HepG2 (cell line): Measurements from ENCODE around the gene ZMIZ1. TPM values are rescaled to one million over a fixed set of nuclear protein-coding genes. Genes with fewer than 3 reads are reported as not detected.

Source experiments
- CCAR2 ChIP-seq: fragments of 200-400 bp; formaldehyde crosslinking; optimal IDR thresholded peaks from 2 replicates; pipeline ENCODE3; 2018; ENCODE audit warnings: low read depth, mild to moderate bottlenecking, low read length, moderate library complexity
- ELF3 ChIP-seq: IDR thresholded peaks from 2 replicates; pipeline ENCODE4 v1.6.1; 2016; ENCODE audit warnings: missing genetic modification reagents, missing compliant biosample characterization
- HOXA7 ChIP-seq: sonication (generic); formaldehyde crosslinking; IDR thresholded peaks from 2 replicates; pipeline ENCODE4 v1.8.1; 2022; ENCODE audit warnings: mild to moderate bottlenecking, missing genetic modification reagents, moderate library complexity
- KDM5B ChIP-seq: sonication (generic); formaldehyde crosslinking; IDR thresholded peaks from 2 replicates; pipeline ENCODE4 v1.4.0; 2020; ENCODE audit warnings: missing genetic modification reagents, mild to moderate bottlenecking, borderline replicate concordance
- MAZ ChIP-seq, 2 experiments: sonication (generic) in 1 of 2; formaldehyde crosslinking in 1 of 2; IDR thresholded peaks; 2 replicates each; pipeline versions ENCODE4 v1.5.0 to v1.6.1; 2012 to 2020; ENCODE audit warnings: low read depth in 2 of 2, mild to moderate bottlenecking in 2 of 2, borderline replicate concordance in 1 of 2, improper control_type of control experiment in 1 of 2, low read length in 1 of 2, missing genetic modification reagents in 1 of 2, moderate library complexity in 1 of 2
- MXI1 ChIP-seq: IDR thresholded peaks from 3 replicates; pipeline ENCODE4 v1.6.1; 2012; ENCODE audit warnings: low read depth, low read length, inconsistent platforms, borderline replicate concordance
- REL ChIP-seq: sonication (generic); formaldehyde crosslinking; conservative IDR thresholded peaks from 2 replicates; pipeline ENCODE4 v1.8.0; 2022; ENCODE audit warnings: mild to moderate bottlenecking, missing genetic modification reagents, moderate library complexity
- RFX3 ChIP-seq: IDR thresholded peaks from 2 replicates; pipeline ENCODE4 v1.6.1; 2016; ENCODE audit warnings: missing biosample characterization, missing genetic modification reagents
- SETDB1 ChIP-seq: sonication (generic); formaldehyde crosslinking; IDR thresholded peaks from 2 replicates; pipeline ENCODE4 v1.5.1; 2020; ENCODE audit warnings: missing genetic modification reagents, mild to moderate bottlenecking, borderline replicate concordance
- SIN3A ChIP-seq: IDR thresholded peaks from 2 replicates; pipeline ENCODE4 v1.6.1; 2011; ENCODE audit warnings: low read depth, mild to moderate bottlenecking, control low read depth, low read length, borderline replicate concordance
- TAF15 ChIP-seq: fragments of 200-400 bp; formaldehyde crosslinking; IDR thresholded peaks from one replicate; pipeline ENCODE4 v1.6.1; 2018; ENCODE audit warnings: mild to moderate bottlenecking, low read depth, low read length; ENCODE audit not compliant: poor library complexity, severe bottlenecking
- ZNF10 ChIP-seq: sonication (generic); formaldehyde crosslinking; IDR thresholded peaks from 2 replicates; pipeline ENCODE4 v1.4.0; 2020; ENCODE audit warnings: mild to moderate bottlenecking, low read depth, missing genetic modification reagents, borderline replicate concordance
- ZNF160 ChIP-seq: sonication (generic); formaldehyde crosslinking; IDR thresholded peaks from 2 replicates; pipeline ENCODE4 v1.8.0; 2022; ENCODE audit warnings: mild to moderate bottlenecking, inconsistent platforms, missing genetic modification reagents
- ZNF253 ChIP-seq: sonication (generic); formaldehyde crosslinking; IDR thresholded peaks from 2 replicates; pipeline ENCODE4 v1.8.0; 2022; ENCODE audit warnings: mild to moderate bottlenecking, missing genetic modification reagents, borderline replicate concordance
- ZNF660 ChIP-seq: sonication (generic); formaldehyde crosslinking; IDR thresholded peaks from 2 replicates; pipeline ENCODE4 v1.5.1; 2020; ENCODE audit warnings: mild to moderate bottlenecking, low read depth, missing genetic modification reagents, borderline replicate concordance
- polyA plus RNA-seq, 8 experiments: library from polyadenylated mRNA; depleted of rRNA in 3 of 8; stranded (reverse) in 7 of 8; unstranded in 1 of 8; fragments of >200 nt; fragmentation: Illumina TruSeq in 4 of 8; extraction: Trizol in 4 of 8; gene quantifications; 2 replicates each; pipeline versions ENCODE4 v1.2.1 to v1.2.3, GENCODE V29; 2011 to 2016; ENCODE audit warnings: low read depth in 4 of 8, missing spikeins in 1 of 8, mixed read lengths in 1 of 8; ENCODE audit not compliant: insufficient read depth in 1 of 8
- total RNA-seq, 5 experiments: library from RNA; depleted of rRNA; stranded (reverse); fragments of >200 nt; fragmentation: Illumina TruSeq; extraction: Trizol; gene quantifications; 2 replicates each; pipeline ENCODE4 v1.2.3, GENCODE V29; 2016; ENCODE audit warnings: low read depth in 1 of 5
- TF ChIP-seq, protein P1 (sequence below): sonication (generic); formaldehyde crosslinking; IDR thresholded peaks from 2 replicates; pipeline ENCODE4 v1.5.1; 2020; ENCODE audit warnings: mild to moderate bottlenecking, missing genetic modification reagents, moderate library complexity
- TF ChIP-seq, protein P2 (sequence below): sonication (generic); formaldehyde crosslinking; IDR thresholded peaks from 2 replicates; pipeline ENCODE4 v1.9.0; 2021; ENCODE audit warnings: missing genetic modification reagents, mild to moderate bottlenecking, borderline replicate concordance
- TF ChIP-seq, protein P3 (sequence below): sonication (generic); formaldehyde crosslinking; IDR thresholded peaks from 2 replicates; pipeline ENCODE4 v1.8.1; 2023; ENCODE audit warnings: mild to moderate bottlenecking, missing genetic modification reagents, borderline replicate concordance
- TF ChIP-seq, protein P4 (sequence below): sonication (generic); formaldehyde crosslinking; IDR thresholded peaks from 2 replicates; pipeline ENCODE4 v1.5.1; 2020; ENCODE audit warnings: missing genetic modification reagents, mild to moderate bottlenecking, borderline replicate concordance

The ZMIZ1 gene
- total and polyA plus RNA-seq, 2 of the 13 experiments (the other 11 are each of a cell fraction or from before 2014, with no cell fraction given), result 5.3 to 10.2 TPM

DNA sequence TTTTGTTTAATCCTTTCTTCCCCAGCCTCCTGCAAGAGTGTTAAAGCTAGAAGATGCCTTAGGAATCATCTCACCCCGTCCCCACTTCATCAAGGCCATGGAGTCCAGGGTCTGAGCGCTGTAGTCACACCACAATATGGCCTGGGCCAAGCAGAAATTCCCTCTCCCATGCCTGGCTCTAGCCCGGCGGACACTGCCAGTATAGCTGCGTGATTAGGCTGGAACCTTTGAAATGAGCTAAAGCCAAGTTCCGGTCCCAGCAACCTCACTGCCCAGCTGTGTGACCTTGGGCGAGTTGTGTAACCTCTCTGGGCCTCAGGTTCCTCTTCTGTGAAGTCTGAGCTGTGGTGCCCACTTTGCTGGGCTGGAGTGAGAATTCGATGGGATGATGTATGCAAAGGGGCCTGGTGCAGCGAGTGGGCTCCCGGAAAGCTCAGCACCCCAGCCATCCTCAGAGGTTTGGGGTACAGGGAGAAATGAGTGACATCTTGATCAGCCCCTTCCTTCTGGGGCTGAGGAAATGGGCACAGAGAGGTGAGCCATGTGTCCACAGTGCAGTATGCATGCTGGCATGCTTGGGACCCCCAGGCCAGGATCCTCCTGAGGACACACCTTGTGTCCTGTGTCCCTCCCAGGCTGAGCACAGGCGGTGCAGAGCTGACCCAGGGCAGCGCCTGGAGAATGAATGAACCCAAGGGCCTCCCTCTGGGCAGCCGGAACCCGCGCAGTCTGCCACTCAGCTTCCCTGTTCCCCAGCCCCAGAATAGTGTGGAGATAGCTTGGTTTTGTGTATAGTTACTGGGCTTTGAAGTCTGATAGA lies 118.6 kb downstream of the ZMIZ1 start (continued):
- TF ChIP-seq, protein P1, sequence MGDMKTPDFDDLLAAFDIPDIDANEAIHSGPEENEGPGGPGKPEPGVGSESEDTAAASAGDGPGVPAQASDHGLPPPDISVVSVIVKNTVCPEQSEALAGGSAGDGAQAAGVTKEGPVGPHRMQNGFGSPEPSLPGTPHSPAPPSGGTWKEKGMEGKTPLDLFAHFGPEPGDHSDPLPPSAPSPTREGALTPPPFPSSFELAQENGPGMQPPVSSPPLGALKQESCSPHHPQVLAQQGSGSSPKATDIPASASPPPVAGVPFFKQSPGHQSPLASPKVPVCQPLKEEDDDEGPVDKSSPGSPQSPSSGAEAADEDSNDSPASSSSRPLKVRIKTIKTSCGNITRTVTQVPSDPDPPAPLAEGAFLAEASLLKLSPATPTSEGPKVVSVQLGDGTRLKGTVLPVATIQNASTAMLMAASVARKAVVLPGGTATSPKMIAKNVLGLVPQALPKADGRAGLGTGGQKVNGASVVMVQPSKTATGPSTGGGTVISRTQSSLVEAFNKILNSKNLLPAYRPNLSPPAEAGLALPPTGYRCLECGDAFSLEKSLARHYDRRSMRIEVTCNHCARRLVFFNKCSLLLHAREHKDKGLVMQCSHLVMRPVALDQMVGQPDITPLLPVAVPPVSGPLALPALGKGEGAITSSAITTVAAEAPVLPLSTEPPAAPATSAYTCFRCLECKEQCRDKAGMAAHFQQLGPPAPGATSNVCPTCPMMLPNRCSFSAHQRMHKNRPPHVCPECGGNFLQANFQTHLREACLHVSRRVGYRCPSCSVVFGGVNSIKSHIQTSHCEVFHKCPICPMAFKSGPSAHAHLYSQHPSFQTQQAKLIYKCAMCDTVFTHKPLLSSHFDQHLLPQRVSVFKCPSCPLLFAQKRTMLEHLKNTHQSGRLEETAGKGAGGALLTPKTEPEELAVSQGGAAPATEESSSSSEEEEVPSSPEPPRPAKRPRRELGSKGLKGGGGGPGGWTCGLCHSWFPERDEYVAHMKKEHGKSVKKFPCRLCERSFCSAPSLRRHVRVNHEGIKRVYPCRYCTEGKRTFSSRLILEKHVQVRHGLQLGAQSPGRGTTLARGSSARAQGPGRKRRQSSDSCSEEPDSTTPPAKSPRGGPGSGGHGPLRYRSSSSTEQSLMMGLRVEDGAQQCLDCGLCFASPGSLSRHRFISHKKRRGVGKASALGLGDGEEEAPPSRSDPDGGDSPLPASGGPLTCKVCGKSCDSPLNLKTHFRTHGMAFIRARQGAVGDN (CRISPR knock-in tag), result peak; percentile 73
- TF ChIP-seq ELF3 (CRISPR knock-in tag), result no peak
- no peak for TF ChIP-seq SIN3A
- no peak for TF ChIP-seq KDM5B (CRISPR knock-in tag)
- no peak for TF ChIP-seq ZNF160 (CRISPR knock-in tag)
- TF ChIP-seq ZNF253, result no peak
- TF ChIP-seq RFX3 (CRISPR knock-in tag), result no peak
- TF ChIP-seq, protein P2, sequence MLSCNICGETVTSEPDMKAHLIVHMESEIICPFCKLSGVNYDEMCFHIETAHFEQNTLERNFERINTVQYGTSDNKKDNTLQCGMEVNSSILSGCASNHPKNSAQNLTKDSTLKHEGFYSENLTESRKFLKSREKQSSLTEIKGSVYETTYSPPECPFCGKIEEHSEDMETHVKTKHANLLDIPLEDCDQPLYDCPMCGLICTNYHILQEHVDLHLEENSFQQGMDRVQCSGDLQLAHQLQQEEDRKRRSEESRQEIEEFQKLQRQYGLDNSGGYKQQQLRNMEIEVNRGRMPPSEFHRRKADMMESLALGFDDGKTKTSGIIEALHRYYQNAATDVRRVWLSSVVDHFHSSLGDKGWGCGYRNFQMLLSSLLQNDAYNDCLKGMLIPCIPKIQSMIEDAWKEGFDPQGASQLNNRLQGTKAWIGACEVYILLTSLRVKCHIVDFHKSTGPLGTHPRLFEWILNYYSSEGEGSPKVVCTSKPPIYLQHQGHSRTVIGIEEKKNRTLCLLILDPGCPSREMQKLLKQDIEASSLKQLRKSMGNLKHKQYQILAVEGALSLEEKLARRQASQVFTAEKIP, result no peak
- no peak for TF ChIP-seq SETDB1 (CRISPR knock-in tag)
- no peak for TF ChIP-seq ZNF660 (CRISPR knock-in tag)
- TF ChIP-seq, protein P3, sequence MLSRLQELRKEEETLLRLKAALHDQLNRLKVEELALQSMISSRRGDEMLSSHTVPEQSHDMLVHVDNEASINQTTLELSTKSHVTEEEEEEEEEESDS (CRISPR knock-in tag), result no peak
- no peak for TF ChIP-seq MAZ (IDR thresholded peaks at IDR 0.05; ENCODE audit: borderline replicate concordance, low read depth, low read length)
- TF ChIP-seq MAZ (CRISPR knock-in tag; IDR thresholded peaks at IDR 0.05; ENCODE audit: low read depth), result no peak
- TF ChIP-seq HOXA7, result no peak
- TF ChIP-seq CCAR2, result no peak
- no peak for TF ChIP-seq TAF15
- TF ChIP-seq REL (CRISPR knock-in tag), result no peak
- TF ChIP-seq, protein P4, sequence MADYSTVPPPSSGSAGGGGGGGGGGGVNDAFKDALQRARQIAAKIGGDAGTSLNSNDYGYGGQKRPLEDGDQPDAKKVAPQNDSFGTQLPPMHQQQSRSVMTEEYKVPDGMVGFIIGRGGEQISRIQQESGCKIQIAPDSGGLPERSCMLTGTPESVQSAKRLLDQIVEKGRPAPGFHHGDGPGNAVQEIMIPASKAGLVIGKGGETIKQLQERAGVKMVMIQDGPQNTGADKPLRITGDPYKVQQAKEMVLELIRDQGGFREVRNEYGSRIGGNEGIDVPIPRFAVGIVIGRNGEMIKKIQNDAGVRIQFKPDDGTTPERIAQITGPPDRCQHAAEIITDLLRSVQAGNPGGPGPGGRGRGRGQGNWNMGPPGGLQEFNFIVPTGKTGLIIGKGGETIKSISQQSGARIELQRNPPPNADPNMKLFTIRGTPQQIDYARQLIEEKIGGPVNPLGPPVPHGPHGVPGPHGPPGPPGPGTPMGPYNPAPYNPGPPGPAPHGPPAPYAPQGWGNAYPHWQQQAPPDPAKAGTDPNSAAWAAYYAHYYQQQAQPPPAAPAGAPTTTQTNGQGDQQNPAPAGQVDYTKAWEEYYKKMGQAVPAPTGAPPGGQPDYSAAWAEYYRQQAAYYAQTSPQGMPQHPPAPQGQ (CRISPR knock-in tag), result no peak
- TF ChIP-seq MXI1, result no peak
- no peak for TF ChIP-seq ZNF10
